IPS DF 6.9 (cell line): ENCODE data around the gene ARNT2.

Experiments used
- DNase-seq: peaks from one replicate; pipeline ENCODE4 v3.0.0-alpha.2; 2013; ENCODE audit warnings: low read depth, low spot score
- H3K27ac ChIP-seq: one replicate; pipeline ENCODE4 v1.5.1; 2013; ENCODE audit warnings: low read length, control low read depth
- H3K27me3 ChIP-seq: 2 replicates; pipeline ENCODE4 v1.6.1; 2013; ENCODE audit warnings: mild to moderate bottlenecking, low read length; ENCODE audit not compliant: control insufficient read depth, insufficient read depth
- H3K36me3 ChIP-seq: 2 replicates; pipeline ENCODE4 v1.6.1; 2013; ENCODE audit warnings: low read length; ENCODE audit not compliant: control insufficient read depth, insufficient read depth
- H3K4me1 ChIP-seq: 2 replicates; pipeline ENCODE4 v1.6.1; 2013; ENCODE audit warnings: low read length; ENCODE audit not compliant: control insufficient read depth, insufficient read depth
- H3K4me3 ChIP-seq: 2 replicates; pipeline ENCODE4 v1.5.1; 2013; ENCODE audit warnings: mild to moderate bottlenecking, low read length
- H3K9me3 ChIP-seq: 2 replicates; pipeline ENCODE4 v1.6.1; 2013; ENCODE audit warnings: low read length, inconsistent platforms; ENCODE audit not compliant: control insufficient read depth, insufficient read depth
- WGBS: extraction: QIAGEN DNeasy Blood & Tissue Kit; methylation state at CpG from one replicate; pipeline ENCODE4 v1.1.7; 2013; ENCODE audit warnings: mixed read lengths, missing lambda C conversion rate; ENCODE audit not compliant: insufficient read length, insufficient coverage; 5-methylcytosine and 5-hydroxymethylcytosine counted together

Gene ARNT2

DNA sequence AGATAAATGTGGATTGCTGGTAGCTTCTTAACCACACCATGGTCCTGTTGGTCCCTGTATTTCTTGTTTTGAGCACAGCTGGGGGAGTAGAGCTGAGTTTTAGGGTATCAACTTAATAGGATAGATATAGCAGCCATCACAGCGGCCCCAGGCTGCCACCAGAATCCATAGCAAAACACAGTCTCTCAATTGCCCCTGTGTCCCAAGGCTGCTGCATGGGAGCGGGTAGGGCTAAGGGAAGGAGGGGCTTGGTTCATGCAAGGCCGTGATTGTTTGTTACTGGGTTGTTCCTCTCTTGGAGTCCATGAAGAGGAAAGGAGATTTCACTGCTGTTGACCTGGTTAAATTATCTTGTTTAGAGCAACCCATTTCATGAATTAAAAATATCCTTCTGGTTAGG is 22.1 kb downstream of the ARNT2 start:
- no peak for DNase-seq
- no CpG with 5 or more reads among the region's 3 CpGs for whole genome bisulfite sequencing

DNA sequence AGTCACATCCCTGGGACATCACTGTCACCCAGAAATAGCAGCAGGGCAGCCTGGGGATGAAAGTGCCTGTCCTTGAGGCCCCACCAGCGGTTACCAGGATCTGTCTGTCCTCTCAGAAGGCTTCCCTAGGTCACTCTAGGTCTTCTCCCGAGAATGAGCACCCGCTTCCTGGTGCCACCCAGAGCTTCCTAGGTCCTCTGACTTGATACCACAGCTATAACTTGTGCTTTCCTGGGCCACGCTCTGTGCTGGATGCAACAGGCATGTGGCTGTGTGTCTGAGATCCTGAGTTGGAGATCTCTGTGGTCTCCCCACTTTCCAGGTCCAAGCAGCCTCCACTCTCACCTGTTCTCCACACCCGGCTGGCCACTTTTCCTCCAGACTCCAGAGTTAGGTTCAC is 25.8 kb downstream of the ARNT2 start:
- Histone ChIP-seq H3K4me3 (no peak overlapping the region), H3K9me3 (no peaks in the 10 kb centered on the region), H3K27me3 (no peaks in the 10 kb centered on the region), H3K36me3 (no peaks in the 10 kb centered on the region), H3K4me1 (no peaks in the 10 kb centered on the region), H3K27ac (no peak overlapping the region)
- DNase-seq: no peak
- no CpG with 5 or more reads among the region's 5 CpGs for WGBS

More for the DNA sequence above, 22.1 kb downstream of the ARNT2 start:
- Histone ChIP-seq H3K4me1 (no peaks in the 10 kb centered on the region), H3K4me3 (no peak overlapping the region), H3K27me3 (no peaks in the 10 kb centered on the region), H3K9me3 (no peaks in the 10 kb centered on the region), H3K27ac (no peak overlapping the region), H3K36me3 (no peaks in the 10 kb centered on the region)

DNA sequence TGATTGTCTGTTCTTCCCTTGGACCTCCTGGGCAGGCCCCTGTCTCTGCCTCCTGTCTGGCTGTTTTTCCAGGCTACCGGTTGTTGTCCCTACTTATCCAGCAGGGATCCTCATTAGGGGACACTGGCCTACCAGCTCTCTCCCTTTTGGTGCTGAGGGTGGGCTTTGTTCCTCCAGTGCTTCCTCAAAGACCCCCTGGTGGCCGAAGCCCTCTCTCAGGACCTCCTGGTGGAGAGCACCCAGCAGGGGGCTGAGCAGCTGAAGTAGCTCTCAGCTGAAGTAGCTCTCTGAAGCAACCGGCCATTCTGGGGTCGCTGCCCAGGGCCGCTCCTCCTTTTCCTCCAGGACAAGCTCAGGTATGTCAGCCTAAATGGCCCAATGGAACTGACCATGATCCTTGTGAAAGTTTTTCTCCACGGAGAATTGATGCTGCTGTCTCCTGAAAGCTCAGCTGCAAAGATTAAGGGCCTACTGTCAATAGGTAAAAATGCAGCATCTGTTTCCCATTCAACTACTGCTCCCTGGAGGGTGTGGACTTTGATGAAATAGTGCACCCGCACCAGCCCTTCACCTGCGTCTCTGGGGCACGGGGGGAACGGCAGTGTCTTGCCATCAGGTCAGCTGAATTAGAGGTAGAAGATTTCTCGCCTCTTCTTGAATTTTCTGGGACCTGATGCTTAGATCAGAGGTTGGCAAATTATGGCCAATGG is 27.6 kb downstream of the ARNT2 start:
- H3K27me3 ChIP-seq: no peaks in the 10 kb centered on the region
- no CpG with 5 or more reads among the region's 11 CpGs for WGBS
- no peak overlapping the region for H3K27ac ChIP-seq
- DNase-seq: no peak
- no peaks in the 10 kb centered on the region for H3K4me1 ChIP-seq
- no peak overlapping the region for H3K4me3 ChIP-seq
- H3K9me3 ChIP-seq: no peaks in the 10 kb centered on the region
- no peaks in the 10 kb centered on the region for H3K36me3 ChIP-seq

DNA sequence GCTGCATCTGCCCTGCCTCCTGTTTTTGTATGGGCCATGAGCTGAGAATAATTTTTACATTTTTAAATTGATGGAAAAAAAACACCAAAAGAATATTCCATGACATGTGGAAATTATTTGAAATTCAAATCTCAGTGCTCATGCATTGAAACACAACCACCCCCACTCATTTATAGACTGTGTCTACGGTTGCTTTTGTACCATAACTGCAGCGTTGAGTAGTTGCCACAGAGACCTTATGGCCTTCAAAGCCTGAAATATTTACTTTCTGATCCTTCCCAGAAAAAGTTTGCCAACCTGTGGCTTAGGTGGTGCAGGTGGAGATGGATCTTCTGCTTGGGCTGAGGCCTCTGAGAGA is 28.1 kb downstream of the ARNT2 start:
- H3K27me3 ChIP-seq: no peaks in the 10 kb centered on the region
- no CpG with 5 or more reads among the region's 2 CpGs for WGBS
- H3K4me1 ChIP-seq: no peaks in the 10 kb centered on the region
- no peak for DNase-seq
- no peaks in the 10 kb centered on the region for H3K9me3 ChIP-seq
- no peak overlapping the region for H3K4me3 ChIP-seq
- H3K27ac ChIP-seq: no peak overlapping the region
- no peaks in the 10 kb centered on the region for H3K36me3 ChIP-seq

DNA sequence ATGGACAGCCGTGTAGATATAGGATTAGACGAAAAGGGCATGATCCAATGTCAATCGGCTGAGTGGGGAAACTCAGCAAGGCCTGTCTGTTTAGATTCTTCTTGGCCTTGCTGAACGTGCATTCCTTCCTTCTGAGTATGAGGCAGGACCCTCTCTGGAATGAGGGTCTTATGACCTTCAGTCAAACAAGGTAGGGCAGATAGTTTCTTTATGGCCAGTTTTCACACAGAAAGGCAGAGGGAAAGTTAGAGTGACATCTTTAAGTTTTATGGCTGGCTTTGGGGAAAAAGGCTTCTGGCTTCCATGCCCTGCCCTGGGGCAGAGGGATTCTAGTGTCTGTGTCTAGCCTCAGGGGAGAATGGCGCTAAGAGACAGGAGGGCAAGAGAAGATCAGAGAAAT is 29.7 kb downstream of the ARNT2 start:
- Histone ChIP-seq H3K9me3 (no peaks in the 10 kb centered on the region), H3K4me1 (no peaks in the 10 kb centered on the region), H3K27me3 (no peaks in the 10 kb centered on the region), H3K4me3 (no peak overlapping the region), H3K36me3 (no peaks in the 10 kb centered on the region), H3K27ac (no peak overlapping the region)
- DNase-seq: no peak
- no CpG with 5 or more reads among the region's 5 CpGs for WGBS

DNA sequence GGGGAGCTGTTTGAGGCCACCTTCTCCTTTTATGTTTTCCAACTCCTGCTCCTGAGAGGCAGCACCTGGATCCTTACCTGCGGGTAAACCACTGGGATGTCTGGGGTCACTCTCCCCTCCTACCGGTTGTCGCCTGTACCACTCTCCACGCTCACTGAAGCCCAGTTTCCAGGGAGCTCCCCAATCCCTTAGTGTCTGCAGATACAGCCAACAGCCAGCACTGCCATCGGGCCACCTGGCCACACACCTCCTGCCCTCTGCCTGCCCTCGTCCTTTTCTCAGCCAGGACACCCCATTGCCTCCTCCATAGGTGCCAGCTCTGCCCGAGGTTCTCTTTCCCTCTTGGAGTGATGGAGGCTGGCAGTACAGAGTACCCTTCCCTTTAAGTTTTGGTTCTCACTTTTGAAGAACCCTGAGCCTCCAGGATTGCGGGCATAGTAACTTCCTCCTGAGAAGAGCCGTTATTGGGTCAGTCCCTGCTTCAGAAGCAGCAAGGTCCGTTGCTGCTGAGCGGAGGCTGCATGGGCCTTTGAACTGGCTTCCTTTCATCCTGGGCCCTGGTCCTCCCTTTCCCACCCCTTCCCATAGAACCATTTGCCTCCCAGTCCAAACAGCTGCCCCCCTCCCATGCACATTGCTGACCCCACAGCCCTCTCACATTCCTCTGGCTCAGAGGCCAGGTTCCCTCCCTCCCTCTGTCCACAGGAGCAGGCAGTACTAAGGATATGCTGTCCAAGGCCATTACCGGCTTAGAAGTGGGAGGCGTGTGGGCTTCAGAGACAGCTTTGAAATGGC is 30.9 kb downstream of the ARNT2 start:
- no peak overlapping the region for H3K4me3 ChIP-seq
- H3K27ac ChIP-seq: no peak overlapping the region
- no peak for DNase-seq
- H3K36me3 ChIP-seq: no peaks in the 10 kb centered on the region
- WGBS: no CpG with 5 or more reads among the region's 13 CpGs
- H3K4me1 ChIP-seq: no peaks in the 10 kb centered on the region
- H3K9me3 ChIP-seq: no peaks in the 10 kb centered on the region
- H3K27me3 ChIP-seq: no peaks in the 10 kb centered on the region

DNA sequence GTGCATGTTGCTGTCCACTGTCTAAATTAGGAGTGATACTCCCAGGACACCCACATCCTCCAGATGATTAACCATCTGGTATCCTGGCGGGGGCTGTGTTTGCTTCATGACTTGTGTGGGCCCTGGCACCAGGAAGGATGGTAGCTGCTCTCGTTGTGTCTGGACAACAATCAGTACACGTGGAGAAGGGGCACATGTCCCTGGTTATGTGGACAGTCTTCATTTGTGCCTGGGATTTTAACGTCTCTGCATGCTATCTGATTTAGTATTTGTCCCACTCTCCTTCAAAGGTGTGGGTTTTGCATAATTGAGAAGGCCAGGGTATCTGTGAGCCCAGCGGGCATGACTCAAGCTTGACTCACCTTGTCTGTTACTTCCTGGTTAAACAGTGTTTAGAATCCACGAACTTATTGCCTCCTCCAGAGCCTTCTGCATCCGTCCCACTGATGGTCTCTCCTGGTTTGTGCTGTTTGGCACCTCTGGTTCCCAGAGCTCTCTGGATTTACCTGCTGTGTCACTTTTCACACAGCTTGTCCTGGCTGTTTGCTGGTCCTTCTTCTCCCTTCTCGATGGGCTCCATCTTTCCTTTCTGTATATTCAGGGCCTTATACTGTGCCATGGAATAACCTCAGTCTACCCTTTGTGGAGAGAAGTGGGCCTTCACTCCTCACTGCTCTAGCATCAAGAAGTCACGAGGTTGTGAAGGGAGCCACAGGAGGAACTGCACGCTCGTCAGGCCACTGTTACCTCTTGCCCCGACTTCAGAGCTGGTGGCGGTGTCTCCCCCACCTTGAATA is 32.5 kb downstream of the ARNT2 start:
- Histone ChIP-seq H3K27me3 (no peaks in the 10 kb centered on the region), H3K4me3 (no peak overlapping the region), H3K4me1 (no peaks in the 10 kb centered on the region), H3K36me3 (no peaks in the 10 kb centered on the region), H3K27ac (no peak overlapping the region), H3K9me3 (no peaks in the 10 kb centered on the region)
- DNase-seq: no peak
- WGBS: no CpG with 5 or more reads among the region's 13 CpGs

DNA sequence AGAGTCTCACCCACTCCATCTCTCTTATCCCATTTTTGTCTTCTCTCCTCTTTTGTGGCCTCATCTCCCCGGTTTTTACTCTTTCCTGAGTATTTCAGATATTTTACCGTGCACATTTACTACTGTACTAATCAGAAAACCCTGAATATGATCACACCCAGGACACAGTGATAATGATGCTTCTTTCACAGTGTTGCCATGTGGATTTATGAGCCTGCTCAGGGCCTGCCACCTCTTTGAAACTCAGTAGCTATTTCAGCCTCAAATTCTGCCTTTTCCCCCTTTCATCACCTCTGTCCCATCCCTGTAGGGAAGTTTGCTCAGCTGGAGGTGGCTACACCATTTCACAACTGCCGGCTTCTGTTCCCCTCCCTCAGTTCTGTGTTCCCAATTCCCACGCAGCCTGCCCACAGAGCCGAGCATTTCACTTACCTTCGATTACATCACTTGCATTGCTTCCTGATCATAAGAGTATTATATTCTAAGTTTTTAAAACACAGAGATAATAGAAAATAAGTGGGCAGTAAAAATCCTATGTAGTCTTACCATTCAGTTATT is 33.2 kb downstream of the ARNT2 start:
- DNase-seq: no peak
- no peak overlapping the region for H3K4me3 ChIP-seq
- no CpG with 5 or more reads among the region's 6 CpGs for WGBS
- H3K9me3 ChIP-seq: no peaks in the 10 kb centered on the region
- H3K4me1 ChIP-seq: no peaks in the 10 kb centered on the region
- no peaks in the 10 kb centered on the region for H3K27me3 ChIP-seq
- H3K36me3 ChIP-seq: no peaks in the 10 kb centered on the region
- H3K27ac ChIP-seq: no peak overlapping the region

DNA sequence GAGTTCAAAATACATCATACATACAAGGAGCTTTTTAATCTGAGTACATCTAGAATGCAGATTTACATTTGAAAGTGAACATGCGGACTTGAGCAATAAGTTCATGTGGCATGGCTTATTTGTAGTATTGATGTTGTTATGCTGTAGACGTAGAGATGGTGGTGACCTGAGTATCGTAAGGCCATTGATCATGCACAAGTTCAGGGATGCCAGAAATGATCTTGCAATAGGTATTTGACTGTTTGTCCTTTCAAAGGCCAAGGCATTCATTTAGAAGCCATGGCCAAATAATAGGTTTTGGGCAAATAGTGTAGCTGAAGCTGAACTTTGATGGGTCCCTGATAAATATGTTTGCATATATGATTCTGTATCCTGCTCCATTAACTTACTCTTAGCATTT is 35.0 kb downstream of the ARNT2 start:
- Histone ChIP-seq H3K27ac (no peak overlapping the region), H3K36me3 (no peaks in the 10 kb centered on the region), H3K4me3 (no peak overlapping the region), H3K4me1 (no peaks in the 10 kb centered on the region), H3K9me3 (no peaks in the 10 kb centered on the region), H3K27me3 (no peaks in the 10 kb centered on the region)
- DNase-seq: no peak
- WGBS: no CpG with 5 or more reads among the region's 3 CpGs

DNA sequence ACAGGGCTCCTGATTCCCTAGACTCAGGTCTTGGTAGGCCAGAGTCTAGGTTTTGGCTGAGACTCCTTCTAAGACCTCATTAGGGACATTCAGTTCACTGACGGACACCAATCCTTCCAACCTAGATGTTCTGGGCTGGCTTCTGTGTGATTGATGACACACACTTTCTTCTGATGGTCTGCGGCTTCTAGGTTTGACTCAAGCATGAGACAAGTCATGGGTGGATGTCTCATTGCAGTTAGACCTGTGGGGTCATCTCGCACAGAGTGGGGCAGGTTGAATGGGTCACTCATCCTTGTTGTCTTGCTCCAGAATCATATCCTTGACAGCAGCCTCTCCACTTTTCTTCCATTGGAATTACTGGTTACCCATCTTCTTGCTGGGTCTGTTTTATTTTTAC is 35.8 kb downstream of the ARNT2 start:
- no peak for DNase-seq
- H3K4me3 ChIP-seq: no peak overlapping the region
- H3K27me3 ChIP-seq: no peaks in the 10 kb centered on the region
- no CpG with 5 or more reads among the region's 3 CpGs for WGBS
- H3K9me3 ChIP-seq: no peaks in the 10 kb centered on the region
- H3K4me1 ChIP-seq: no peaks in the 10 kb centered on the region
- no peak overlapping the region for H3K27ac ChIP-seq
- no peaks in the 10 kb centered on the region for H3K36me3 ChIP-seq
